GM13977 (cell line): Measurements from ENCODE around the gene ECI2.

Experiments
- DNase-seq: peaks from one replicate; pipeline ENCODE4 v3.0.0; 2012; ENCODE audit warnings: low spot score
- in situ Hi-C: fragments of 300-500 bp; cut with MboI; formaldehyde crosslinking; loops from one replicate; pipeline ENCODE4 v1.12.0; 2022; ENCODE audit warnings: low sequenced_read_pairs, low pct_unique_long_range_greater_than_20kb, mixed read lengths, inconsistent platforms; ENCODE audit not compliant: unreplicated experiment
- TF ChIP-seq, protein P1 (sequence below): IDR thresholded peaks from 2 replicates; pipeline ENCODE4 v1.5.1; 2012; ENCODE audit warnings: mild to moderate bottlenecking, control low read depth; ENCODE audit not compliant: insufficient read depth; ENCODE audit errors: extremely low read depth, missing control alignments

ECI2 gene

DNA sequence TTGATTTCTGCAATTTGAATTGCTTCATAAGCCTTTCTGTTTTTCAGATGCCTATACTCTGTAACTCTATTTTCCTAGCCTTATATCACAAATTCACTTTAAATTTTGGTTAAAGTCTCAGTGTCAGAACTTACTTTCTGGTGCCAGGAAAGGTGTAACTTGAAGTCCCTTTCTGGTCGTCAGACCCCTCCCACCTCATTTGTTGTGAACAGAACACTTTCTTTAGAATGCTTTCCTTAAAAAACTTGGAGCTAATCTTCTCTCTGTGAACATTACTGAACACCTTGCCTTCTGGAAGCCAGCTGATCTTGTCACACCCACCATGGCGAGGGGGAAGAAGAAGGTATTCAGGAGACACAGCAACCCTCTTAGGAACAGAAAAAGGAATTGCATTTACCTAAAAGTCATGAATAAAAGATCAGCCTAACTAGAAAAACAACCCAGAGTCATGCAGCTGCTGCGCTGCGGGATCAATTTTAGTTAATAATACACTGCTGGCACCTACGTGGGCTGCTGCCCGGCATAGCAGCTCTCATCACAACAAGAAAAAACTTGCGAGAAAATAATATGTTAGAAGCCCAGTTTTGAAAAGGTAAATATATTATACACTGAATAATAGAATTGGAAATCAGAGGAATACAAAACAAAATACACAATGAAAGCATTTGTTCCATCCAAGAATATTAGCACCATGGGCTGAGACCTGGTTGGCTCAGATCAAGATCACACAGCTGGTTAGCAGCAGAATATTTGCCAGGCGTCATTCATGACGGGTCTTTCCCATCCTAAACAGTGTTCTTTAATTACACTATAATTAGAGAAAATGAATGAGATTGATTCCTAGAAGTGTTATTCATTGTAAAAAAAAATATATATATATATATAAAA lies 50.7 kb downstream of the ECI2 start:
- DNase-seq: no peak
- in situ Hi-C loops: no loop called here
- TF ChIP-seq, protein P1, sequence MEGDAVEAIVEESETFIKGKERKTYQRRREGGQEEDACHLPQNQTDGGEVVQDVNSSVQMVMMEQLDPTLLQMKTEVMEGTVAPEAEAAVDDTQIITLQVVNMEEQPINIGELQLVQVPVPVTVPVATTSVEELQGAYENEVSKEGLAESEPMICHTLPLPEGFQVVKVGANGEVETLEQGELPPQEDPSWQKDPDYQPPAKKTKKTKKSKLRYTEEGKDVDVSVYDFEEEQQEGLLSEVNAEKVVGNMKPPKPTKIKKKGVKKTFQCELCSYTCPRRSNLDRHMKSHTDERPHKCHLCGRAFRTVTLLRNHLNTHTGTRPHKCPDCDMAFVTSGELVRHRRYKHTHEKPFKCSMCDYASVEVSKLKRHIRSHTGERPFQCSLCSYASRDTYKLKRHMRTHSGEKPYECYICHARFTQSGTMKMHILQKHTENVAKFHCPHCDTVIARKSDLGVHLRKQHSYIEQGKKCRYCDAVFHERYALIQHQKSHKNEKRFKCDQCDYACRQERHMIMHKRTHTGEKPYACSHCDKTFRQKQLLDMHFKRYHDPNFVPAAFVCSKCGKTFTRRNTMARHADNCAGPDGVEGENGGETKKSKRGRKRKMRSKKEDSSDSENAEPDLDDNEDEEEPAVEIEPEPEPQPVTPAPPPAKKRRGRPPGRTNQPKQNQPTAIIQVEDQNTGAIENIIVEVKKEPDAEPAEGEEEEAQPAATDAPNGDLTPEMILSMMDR: no peak

DNA sequence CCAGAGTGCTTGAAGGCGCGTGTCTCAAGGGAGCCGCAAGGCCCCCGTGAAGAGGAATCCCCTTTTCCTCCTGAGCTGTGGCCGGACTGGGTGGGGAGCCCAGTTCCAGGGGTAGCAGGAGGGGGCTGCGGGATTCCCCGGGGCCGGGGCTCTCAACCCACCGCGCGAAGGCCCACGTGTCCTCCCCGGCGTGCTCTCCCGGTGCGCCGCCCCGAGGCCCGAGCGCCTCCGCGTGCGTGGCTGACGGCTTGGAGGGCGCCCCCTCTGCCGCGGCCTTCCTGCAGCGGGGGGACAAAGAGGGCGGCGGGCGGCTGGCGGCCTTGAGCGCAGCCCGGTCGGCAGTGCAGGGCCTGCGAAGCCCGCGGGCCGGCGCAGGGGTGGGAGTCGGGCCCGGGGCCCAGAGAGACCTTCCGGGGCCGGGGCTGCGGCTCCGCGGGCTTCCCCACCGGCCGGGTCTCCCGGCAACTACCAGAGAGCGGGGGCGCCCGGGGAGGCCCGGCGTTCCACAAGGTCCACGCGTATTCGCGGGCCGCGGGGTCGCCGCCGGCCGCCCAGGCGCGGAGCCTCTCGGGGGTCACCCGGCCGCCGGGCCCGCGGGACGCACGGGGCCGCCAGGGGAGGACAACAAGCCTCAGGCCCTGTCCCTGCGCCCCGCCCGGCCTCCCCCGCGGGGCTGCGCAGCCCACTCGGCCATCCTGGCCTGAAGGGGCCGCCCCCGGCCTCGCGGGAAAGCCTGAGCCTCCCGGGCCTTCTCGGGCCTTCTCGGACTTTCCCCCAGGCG lies 56.5 kb downstream of the ECI2 start, which contains the start of gene FAM217A:
Gene FAM217A (minus strand): TSS at position 447 of the 781 bp plus-strand sequence. CDS start 1,723 bp downstream, outside the sequence.
- TF ChIP-seq, protein P1: no peak
- DNase-seq: no peak
- in situ Hi-C loops: no loop called here

DNA sequence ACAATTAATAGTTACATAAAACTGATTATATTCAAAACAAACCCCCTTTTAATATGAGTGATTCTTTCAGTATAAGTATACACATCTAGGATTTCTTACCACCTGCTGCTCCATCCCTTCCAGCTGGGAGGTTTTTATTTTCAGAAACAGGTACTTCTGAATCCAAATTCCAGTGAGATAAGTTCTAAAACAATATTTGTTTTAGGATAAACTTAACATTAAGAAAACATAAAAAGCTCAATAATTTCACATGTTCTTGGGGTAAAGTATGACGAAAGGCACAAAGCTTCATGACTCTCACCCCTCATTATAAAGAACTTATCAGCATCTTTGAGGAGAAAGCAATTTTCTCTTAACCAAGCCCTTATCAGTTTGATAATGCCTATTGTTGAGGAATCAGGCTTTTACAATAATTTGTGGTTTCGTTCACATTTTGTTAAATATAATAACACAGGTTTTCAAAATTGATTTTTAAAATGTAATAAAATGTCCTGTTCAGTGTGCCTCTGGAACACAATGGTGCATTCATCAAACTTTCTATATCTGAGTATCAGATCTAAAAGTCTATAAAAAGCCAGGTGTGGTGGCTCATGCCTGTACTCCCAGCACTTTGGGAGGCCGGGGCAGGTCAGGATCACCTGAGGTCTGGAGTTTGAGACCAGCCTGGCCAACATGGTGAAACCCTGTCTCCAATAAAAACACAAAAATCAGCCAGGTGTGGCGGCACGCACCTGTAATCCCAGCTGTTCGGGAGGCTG lies 60.7 kb downstream of the ECI2 start:
- in situ Hi-C loops: no loop called here
- DNase-seq: no peak
- TF ChIP-seq, protein P1: no peak

DNA sequence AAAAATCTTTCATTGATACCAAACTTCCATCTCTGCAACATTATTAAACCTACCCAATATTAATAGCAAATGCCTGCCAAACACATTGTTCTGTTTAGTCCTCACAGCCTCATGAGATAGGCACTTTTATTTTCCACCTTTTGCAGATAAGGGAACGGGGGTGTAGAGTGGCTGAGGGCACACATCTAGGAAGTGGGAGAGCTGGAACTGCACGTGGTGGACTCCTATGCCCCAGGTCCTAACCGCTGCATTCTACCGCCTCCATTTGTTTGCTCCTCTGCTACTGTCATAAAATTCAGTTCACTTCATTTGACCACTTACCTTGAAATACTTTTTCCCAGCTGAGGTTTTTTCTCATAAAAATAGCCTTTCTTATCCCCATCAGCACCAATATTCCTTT lies 64.0 kb downstream of the ECI2 start:
- TF ChIP-seq, protein P1: no peak
- no peak for DNase-seq
- in situ Hi-C loops: no loop called here

DNA sequence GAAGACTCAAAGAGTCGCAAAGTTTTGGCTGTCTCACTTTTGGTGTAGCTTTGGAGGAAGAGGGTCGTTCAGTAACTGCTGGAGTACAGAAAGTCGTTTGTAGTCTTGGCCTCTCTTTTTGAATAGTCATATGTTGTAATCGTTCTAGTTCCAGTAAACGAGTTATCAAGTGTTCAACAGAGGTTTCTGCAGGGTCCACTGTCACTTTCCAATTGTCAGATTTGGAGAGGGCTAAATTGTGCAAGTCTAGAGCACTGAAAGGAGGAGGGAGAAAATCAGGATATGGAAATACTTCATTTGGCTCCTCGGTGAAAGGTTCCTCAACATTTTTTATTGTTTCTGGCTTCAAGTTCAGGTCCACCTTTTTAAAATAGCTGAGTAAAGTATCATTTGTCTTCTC lies 66.2 kb downstream of the ECI2 start:
- in situ Hi-C loops: no loop called here
- DNase-seq: no peak
- TF ChIP-seq, protein P1: no peak

DNA sequence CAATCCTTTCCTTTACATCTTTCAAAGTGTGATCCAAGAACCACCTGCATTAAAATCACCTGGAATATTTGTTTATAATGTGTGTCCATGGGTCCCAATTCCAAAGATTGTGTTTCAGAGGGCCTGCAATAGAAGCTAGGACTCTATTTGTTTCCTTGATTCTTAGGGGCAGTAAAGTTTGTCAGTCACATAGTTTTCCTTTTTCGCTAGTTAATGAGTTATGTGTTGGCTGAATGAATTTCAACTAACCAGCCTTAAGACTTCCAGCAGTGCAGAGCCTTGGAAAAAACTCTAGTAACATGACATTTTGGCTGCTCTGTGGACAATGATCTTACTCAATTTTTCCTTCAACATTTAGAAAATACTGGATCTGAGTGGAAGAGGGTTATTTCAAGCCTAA lies 67.7 kb downstream of the ECI2 start:
- TF ChIP-seq, protein P1: no peak
- in situ Hi-C loops: no loop called here
- DNase-seq: no peak
